HEK293 (cell line): ENCODE results near the gene CDK11B.
A peak's percentile ranks its signal among the peaks of the same experiment; 100 is the strongest.

ENCODE experiments used
- CTCF ChIA-PET: fragments of 350-600 bp; formaldehyde crosslinking; extraction: SDS; loops from one replicate; lab custom pipeline; 2021; ENCODE audit warnings: antibody characterized with exemption; lab: Yijun Ruan, JAX
- POLR2A ChIA-PET: fragments of 300-600 bp; formaldehyde crosslinking; extraction: SDS; loops from one replicate; lab custom pipeline; 2020; ENCODE audit warnings: antibody characterized with exemption, inconsistent platforms; lab: Yijun Ruan, JAX
- H3K27ac ChIP-seq: fragments of 200-500 bp; sonication (Bioruptor generic); 2 replicates; pipeline ENCODE4 v1.5.1; 2014; ENCODE audit warnings: low read depth, low read length, control low read depth, inconsistent platforms; ENCODE audit errors: extremely low read depth
- H3K36me3 ChIP-seq, 2 experiments: fragments of 200-500 bp in 1 of 2; sonication (Bioruptor generic) in 1 of 2; 1 replicate in 1 of 2; 2 replicates in 1 of 2; pipeline ENCODE4 v1.5.1; 2014 to 2017; ENCODE audit warnings: inconsistent platforms in 2 of 2, low read length in 2 of 2; ENCODE audit not compliant: control insufficient read depth in 2 of 2, insufficient read depth in 1 of 2
- H3K4me1 ChIP-seq: fragments of 200-500 bp; sonication (Bioruptor generic); 2 replicates; pipeline ENCODE4 v1.5.1; 2014; ENCODE audit warnings: mild to moderate bottlenecking, low read length, inconsistent platforms; ENCODE audit not compliant: control insufficient read depth, insufficient read depth
- H3K4me3 ChIP-seq: 2 replicates; pipeline ENCODE4 v1.5.1; 2011; ENCODE audit warnings: low read depth, mild to moderate bottlenecking, control low read depth, low read length, moderate library complexity
- H3K9me3 ChIP-seq: fragments of 200-500 bp; sonication (Bioruptor generic); 2 replicates; pipeline ENCODE4 v1.5.1; 2014; ENCODE audit warnings: low read depth, low read length, inconsistent platforms; ENCODE audit not compliant: control insufficient read depth, insufficient read depth
- GLIS2 ChIP-seq: fragments of 450-650 bp; formaldehyde crosslinking; IDR thresholded peaks from 2 replicates; pipeline ENCODE4 v1.5.1; 2016; ENCODE audit warnings: missing biosample characterization, missing genetic modification characterization
- HOXA7 ChIP-seq: sonication (generic); formaldehyde crosslinking; IDR thresholded peaks from 2 replicates; pipeline ENCODE4 v1.8.1; 2022; ENCODE audit warnings: missing genetic modification reagents, borderline replicate concordance
- KLF8 ChIP-seq: fragments of 450-650 bp; formaldehyde crosslinking; IDR thresholded peaks from 2 replicates; pipeline ENCODE4 v1.5.1; 2016; ENCODE audit warnings: missing biosample characterization, missing genetic modification characterization
- TCF7L2 ChIP-seq: IDR thresholded peaks from 2 replicates; pipeline ENCODE4 v1.6.1; 2011; ENCODE audit warnings: low read depth, mild to moderate bottlenecking, inconsistent platforms, low read length, moderate library complexity, borderline replicate concordance
- ZFHX2 ChIP-seq: fragments of 450-650 bp; formaldehyde crosslinking; conservative IDR thresholded peaks from 2 replicates; pipeline ENCODE4 v1.5.1; 2016; ENCODE audit warnings: missing biosample characterization, missing genetic modification characterization
- ZNF324 ChIP-seq: fragments of 450-650 bp; formaldehyde crosslinking; IDR thresholded peaks from 2 replicates; pipeline ENCODE4 v1.5.1; 2016; ENCODE audit warnings: missing biosample characterization, missing genetic modification characterization
- ZNF366 ChIP-seq: fragments of 450-650 bp; formaldehyde crosslinking; conservative IDR thresholded peaks from 2 replicates; pipeline ENCODE4 v1.5.1; 2016; ENCODE audit warnings: missing biosample characterization, missing genetic modification characterization
- ZNF426 ChIP-seq: fragments of 450-650 bp; formaldehyde crosslinking; IDR thresholded peaks from 2 replicates; pipeline ENCODE4 v1.5.1; 2017; ENCODE audit warnings: missing biosample characterization, missing genetic modification characterization, mild to moderate bottlenecking, inconsistent platforms, moderate library complexity
- ZNF529 ChIP-seq: fragments of 450-650 bp; formaldehyde crosslinking; IDR thresholded peaks from 2 replicates; pipeline ENCODE4 v1.5.1; 2017; ENCODE audit warnings: missing genetic modification characterization, missing biosample characterization; ENCODE audit not compliant: insufficient replicate concordance
- ZNF558 ChIP-seq: fragments of 450-650 bp; formaldehyde crosslinking; IDR thresholded peaks from 2 replicates; pipeline ENCODE4 v1.5.1; 2016; ENCODE audit warnings: missing biosample characterization, missing genetic modification characterization
- ZNF571 ChIP-seq: fragments of 450-650 bp; formaldehyde crosslinking; IDR thresholded peaks from 2 replicates; pipeline ENCODE4 v1.5.0; 2017; ENCODE audit warnings: missing biosample characterization, missing genetic modification characterization
- ZNF600 ChIP-seq: fragments of 450-650 bp; formaldehyde crosslinking; IDR thresholded peaks from 2 replicates; pipeline ENCODE4 v1.5.1; 2016; ENCODE audit warnings: missing biosample characterization, missing genetic modification characterization
- ZNF792 ChIP-seq: fragments of 450-650 bp; formaldehyde crosslinking; IDR thresholded peaks from 2 replicates; pipeline ENCODE4 v1.5.1; 2016; ENCODE audit warnings: missing biosample characterization, missing genetic modification characterization
- TF ChIP-seq, protein P1 (sequence below): fragments of 450-650 bp; formaldehyde crosslinking; IDR thresholded peaks from 2 replicates; pipeline ENCODE4 v1.5.1; 2017; ENCODE audit warnings: missing biosample characterization, missing genetic modification characterization
- TF ChIP-seq, protein P2 (sequence below): fragments of 450-650 bp; formaldehyde crosslinking; IDR thresholded peaks from 2 replicates; pipeline ENCODE4 v1.5.1; 2016; ENCODE audit warnings: missing biosample characterization, missing genetic modification characterization
- TF ChIP-seq, protein P3 (sequence below): fragments of 450-650 bp; formaldehyde crosslinking; optimal IDR thresholded peaks from 2 replicates; pipeline ENCODE3; 2016; ENCODE audit warnings: missing biosample characterization, mild to moderate bottlenecking, missing genetic modification characterization
- TF ChIP-seq, protein P4 (sequence below): fragments of 450-650 bp; formaldehyde crosslinking; IDR thresholded peaks from 2 replicates; pipeline ENCODE4 v1.5.1; 2016; ENCODE audit warnings: missing biosample characterization, missing genetic modification characterization, borderline replicate concordance

CDK11B gene

DNA sequence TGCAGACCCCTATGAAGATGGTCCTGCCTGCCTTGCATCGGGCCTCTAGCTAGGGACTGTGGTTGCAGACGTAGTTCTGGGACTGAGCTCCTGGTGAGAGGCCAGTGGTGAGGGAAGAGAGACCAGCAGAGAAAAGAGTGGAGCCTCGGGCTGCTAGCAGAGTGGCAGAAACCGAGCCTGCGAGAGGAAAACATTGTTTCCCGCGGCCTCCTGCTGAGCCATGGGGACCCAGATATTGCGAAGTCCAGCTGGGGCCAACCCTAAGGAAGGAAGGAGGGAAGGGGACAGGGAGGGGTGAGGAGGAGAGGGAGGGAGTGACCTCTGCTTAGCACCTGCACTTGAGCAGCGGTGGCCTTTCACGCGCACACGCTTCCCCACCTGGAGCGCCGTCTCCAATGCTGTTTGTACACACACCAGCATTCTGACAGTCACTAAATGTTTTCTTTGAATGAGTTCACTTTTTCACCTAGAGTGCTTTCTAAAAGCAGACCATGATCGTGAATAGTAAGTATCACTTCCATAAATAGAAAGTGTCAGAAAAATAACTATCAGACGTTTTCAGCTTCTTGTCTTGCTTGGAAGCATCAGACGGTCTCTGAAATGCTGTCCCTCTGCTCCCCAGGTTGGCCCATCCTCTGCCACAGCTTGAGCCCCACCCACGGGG is 56.4 kb downstream of the CDK11B start (continued):
- TF ChIP-seq, protein P1, sequence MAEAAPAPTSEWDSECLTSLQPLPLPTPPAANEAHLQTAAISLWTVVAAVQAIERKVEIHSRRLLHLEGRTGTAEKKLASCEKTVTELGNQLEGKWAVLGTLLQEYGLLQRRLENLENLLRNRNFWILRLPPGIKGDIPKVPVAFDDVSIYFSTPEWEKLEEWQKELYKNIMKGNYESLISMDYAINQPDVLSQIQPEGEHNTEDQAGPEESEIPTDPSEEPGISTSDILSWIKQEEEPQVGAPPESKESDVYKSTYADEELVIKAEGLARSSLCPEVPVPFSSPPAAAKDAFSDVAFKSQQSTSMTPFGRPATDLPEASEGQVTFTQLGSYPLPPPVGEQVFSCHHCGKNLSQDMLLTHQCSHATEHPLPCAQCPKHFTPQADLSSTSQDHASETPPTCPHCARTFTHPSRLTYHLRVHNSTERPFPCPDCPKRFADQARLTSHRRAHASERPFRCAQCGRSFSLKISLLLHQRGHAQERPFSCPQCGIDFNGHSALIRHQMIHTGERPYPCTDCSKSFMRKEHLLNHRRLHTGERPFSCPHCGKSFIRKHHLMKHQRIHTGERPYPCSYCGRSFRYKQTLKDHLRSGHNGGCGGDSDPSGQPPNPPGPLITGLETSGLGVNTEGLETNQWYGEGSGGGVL: no peak
- TF ChIP-seq ZNF366 (tag by site-specific recombination): peak; percentile 85

DNA sequence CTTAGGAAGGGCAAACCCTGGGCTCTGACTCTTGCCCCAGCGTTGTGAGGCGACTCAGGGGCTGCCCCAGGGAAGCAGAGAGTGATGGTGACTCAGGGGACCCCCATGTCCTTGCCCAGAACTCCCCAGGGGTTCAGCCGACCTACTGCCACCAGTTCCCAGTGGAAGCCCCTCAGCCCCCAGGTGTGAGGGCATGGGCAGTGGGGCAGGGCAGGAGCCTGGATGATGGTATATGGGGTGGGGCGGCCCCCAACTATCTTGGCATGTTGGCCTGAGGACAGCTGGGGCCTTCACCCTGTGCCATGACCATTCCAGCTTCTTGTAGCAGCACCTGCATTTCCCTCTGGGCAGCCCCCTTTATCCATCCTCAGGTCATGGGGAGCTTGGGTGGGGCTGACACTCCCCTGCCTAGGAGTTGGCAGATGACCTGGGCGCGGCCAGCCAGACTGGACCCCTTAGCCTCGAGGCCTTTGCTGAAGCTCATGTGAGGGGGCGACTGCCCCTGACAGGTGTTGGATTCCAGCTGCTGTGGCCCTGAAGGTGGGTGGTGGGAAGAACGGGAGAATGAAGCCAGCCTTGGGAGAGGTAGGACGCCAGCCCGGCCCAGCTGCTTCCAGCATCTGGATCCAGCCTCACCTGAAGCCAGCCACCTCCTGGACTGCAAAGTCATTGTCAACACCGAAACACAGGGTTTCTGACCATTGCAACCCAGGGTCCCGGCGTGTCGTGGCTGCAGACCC is 57.1 kb downstream of the CDK11B start:
- ChIA-PET CTCF (interaction anchor here (0.6 kb wide), 1 partner anchor 257 kb away, joined by 3 read pairs; no protein-coding TSS in a partner anchor), POLR2A (interaction anchor here (1.4 to 2.6 kb wide), 2 partner anchors 10 to 13 kb away, joined by 4 to 17 read pairs; partner anchors contain the start of gene MIB2)
- peaks cover 6% of the 10 kb centered on the region; the same call in 1 of the 2 replicates for H3K4me1 ChIP-seq

DNA sequence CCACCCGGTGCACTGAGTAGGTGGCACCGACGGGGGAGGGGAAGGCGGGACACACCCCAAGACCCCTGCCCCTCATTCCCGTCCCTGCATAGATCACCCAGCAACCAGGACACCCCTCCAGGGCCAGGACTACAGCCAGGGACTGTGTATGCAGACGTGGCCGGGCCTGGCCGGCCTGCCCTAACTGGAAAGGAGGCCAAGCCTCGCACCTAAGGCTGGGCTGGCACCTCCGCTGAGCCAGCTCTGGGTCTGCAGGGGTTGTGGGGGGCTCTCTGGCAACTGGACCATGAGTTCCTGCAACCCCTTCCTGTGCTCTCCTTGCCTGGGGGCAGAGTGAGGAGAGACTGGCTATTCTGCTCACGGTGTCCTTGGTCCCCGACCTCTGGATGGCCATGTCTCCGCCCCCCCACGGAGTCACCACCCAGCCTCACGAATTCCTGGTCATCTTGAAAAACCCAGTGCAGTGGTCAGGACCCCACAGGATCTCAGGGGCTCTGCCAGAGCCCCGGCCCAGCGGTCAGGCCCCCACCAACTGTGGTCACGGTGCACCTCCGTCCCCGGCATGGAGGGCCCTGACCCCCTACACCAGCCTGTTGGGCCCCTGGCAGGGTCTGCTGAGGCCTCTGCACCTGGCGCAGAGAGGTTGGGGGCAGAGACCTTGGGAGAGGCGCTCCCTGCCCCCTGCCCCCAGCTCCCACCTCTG is 57.8 kb downstream of the CDK11B start:
- no peak overlapping the region for H3K27ac ChIP-seq
- peaks cover 6% of the 10 kb centered on the region; the same call in 1 of the 2 replicates for H3K4me1 ChIP-seq
- no peak overlapping the region for H3K4me3 ChIP-seq
- H3K9me3 ChIP-seq: no peaks in the 10 kb centered on the region
- no peaks in the 10 kb centered on the region for H3K36me3 ChIP-seq
- CTCF ChIA-PET: interaction anchor here (0.6 kb wide), 1 partner anchor 256 kb away, joined by 3 read pairs; no protein-coding TSS in a partner anchor
- no peak for TF ChIP-seq ZNF558 (tag by site-specific recombination)
- TF ChIP-seq ZNF571 (tag by site-specific recombination): no peak
- 0 out of 2 replicates have a peak, but pooled peaks have one; percentile 3 for TF ChIP-seq ZFHX2 (tag by site-specific recombination)
- no peak for TF ChIP-seq TCF7L2
- peak; percentile 39 for TF ChIP-seq GLIS2
- TF ChIP-seq, protein P2, sequence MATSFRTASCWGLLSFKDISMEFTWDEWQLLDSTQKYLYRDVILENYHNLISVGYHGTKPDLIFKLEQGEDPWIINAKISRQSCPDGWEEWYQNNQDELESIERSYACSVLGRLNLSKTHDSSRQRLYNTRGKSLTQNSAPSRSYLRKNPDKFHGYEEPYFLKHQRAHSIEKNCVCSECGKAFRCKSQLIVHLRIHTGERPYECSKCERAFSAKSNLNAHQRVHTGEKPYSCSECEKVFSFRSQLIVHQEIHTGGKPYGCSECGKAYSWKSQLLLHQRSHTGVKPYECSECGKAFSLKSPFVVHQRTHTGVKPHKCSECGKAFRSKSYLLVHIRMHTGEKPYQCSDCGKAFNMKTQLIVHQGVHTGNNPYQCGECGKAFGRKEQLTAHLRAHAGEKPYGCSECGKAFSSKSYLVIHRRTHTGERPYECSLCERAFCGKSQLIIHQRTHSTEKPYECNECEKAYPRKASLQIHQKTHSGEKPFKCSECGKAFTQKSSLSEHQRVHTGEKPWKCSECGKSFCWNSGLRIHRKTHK (tag by site-specific recombination): no peak
- TF ChIP-seq ZNF324 (tag by site-specific recombination): no peak
- TF ChIP-seq ZNF426 (tag by site-specific recombination): no peak
- TF ChIP-seq, protein P3, sequence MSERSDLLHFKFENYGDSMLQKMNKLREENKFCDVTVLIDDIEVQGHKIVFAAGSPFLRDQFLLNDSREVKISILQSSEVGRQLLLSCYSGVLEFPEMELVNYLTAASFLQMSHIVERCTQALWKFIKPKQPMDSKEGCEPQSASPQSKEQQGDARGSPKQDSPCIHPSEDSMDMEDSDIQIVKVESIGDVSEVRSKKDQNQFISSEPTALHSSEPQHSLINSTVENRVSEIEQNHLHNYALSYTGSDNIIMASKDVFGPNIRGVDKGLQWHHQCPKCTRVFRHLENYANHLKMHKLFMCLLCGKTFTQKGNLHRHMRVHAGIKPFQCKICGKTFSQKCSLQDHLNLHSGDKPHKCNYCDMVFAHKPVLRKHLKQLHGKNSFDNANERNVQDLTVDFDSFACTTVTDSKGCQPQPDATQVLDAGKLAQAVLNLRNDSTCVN: no peak
- no peak for TF ChIP-seq ZNF529
- TF ChIP-seq HOXA7: no peak
- POLR2A ChIA-PET: interaction anchor here (1.4 to 2.6 kb wide), 2 partner anchors 11 to 13 kb away, joined by 4 to 17 read pairs; partner anchors contain the start of gene MIB2

More for the DNA sequence above, 57.1 kb downstream of the CDK11B start:
- no peaks in the 10 kb centered on the region for H3K36me3 ChIP-seq
- no peak overlapping the region for H3K4me3 ChIP-seq
- peak; percentile 7; the same call in 1 of the 2 replicates for TF ChIP-seq KLF8 (tag by site-specific recombination)
- TF ChIP-seq, protein P4, sequence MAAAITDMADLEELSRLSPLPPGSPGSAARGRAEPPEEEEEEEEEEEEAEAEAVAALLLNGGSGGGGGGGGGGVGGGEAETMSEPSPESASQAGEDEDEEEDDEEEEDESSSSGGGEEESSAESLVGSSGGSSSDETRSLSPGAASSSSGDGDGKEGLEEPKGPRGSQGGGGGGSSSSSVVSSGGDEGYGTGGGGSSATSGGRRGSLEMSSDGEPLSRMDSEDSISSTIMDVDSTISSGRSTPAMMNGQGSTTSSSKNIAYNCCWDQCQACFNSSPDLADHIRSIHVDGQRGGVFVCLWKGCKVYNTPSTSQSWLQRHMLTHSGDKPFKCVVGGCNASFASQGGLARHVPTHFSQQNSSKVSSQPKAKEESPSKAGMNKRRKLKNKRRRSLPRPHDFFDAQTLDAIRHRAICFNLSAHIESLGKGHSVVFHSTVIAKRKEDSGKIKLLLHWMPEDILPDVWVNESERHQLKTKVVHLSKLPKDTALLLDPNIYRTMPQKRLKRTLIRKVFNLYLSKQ (tag by site-specific recombination): no peak
- 0 out of 2 replicates have a peak, but pooled peaks have one; percentile 32 for TF ChIP-seq ZNF600 (tag by site-specific recombination)
- TF ChIP-seq ZNF792 (tag by site-specific recombination): no peak
- H3K27ac ChIP-seq: no peak overlapping the region
- H3K9me3 ChIP-seq: no peaks in the 10 kb centered on the region
